Measurements from ENCODE around the gene SPATA31C1.
"Not testable (repeated sequence)": the region's sequence is repeated elsewhere in the genome, so short reads cannot be mapped to it uniquely, and the experiment has no call there.

The SPATA31C1 gene

DNA sequence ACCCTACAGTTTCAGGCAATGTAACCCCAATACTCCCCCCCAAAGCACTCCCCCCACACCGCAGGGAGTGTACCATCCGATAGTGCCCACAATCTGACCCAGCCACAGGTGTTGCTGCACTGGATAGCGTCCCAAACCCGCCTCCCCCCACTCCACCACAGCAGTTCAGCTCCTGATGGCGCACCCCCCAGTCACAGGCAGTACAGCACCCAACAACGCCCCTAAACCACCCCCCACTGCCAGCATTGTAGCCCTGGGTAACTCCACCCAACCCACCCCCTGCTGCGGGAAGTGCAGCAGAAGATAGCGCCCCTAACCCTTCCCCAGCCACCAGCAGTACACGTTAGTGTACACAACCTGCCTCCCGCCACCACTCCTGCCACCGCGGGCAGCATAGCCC, 20.6 kb downstream of the SPATA31C1 start:
- not testable (repeated sequence) for DNase-seq (ENCODE audit: low read depth)

DNA sequence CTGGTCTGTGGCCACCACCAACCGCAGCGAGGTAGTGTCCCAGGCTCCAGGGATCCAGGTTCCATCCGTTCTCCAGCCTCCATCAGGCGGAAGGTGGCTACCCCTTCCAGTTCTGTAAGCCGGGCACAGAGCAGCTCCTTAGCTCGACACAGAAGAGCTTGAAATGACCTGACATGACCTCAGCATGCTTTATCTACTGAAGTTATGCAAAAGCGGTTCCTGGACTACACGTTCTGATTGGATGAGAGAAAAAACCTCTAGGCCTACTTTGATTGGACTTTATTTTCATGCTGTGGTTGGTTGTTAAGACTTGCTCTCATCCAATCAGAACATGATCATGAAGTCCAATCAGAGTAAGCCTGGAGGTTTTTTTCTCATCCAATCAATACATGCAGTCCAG, 21.3 kb downstream of the SPATA31C1 start:
- not testable (repeated sequence) for DNase-seq (ENCODE audit: low read depth)

DNA sequence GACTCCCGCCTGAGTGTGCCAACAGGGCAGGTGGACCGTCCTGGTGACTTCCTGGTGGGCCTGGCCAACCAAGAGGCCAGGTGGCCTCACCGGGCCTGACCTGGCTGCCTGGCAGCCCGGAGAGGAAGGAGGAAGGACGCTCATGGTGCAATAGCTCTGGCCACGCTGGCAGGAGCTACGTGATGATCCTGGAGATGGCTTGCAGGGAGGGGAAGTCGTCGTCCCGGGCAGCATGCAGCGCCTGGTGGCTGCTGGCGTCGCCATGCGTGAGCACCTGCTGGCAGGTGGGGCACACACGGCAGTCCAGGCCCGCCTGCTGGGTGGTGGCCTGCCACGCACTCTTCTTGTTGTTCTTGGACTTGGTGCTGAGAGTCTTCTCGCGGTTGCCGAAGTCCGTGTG, 26.3 kb downstream of the SPATA31C1 start:
- no peak for DNase-seq (ENCODE audit: low read depth)

DNA sequence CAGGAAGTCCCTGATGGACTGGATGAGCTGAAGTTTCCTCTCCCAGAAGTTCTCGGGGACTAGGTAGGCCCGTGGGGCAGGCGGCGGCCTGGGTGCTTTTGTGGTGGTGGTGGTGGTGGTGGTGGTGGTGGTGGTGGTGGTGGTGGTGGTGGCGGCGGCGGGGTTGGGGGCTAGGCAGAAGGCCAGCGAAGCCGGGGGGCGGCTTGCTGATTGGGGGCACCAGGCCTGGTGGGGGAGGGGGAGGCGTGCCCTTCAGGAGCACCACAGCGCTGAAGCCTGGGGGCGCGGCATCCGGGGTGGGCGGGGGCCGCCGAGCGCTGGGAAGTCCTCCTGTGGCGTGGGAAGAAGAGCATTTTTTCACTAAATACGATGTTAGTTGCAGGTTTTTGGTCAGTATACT, 26.9 kb downstream of the SPATA31C1 start:
- DNase-seq (ENCODE audit: low read depth): no peak

DNA sequence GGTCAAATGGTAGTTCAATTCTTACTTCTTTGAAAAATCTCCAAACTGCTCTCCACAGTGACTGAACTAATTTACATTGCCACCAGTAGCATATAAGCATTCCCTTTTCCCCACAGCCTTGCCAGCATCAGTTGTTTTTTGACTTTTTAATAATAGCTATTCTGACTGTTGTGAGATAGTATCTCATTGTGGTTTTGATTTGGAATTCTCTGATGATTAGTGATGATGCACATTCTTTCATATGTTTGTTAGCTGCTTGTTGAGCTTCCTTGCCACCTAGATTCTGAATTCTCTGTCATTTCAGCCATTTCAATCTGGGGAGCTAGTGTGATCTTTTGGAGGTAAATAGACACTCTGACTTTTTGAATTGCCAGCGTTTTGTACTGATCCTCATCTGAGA, 32.5 kb downstream of the SPATA31C1 start:
- DNase-seq (ENCODE audit: low read depth): no peak

DNA sequence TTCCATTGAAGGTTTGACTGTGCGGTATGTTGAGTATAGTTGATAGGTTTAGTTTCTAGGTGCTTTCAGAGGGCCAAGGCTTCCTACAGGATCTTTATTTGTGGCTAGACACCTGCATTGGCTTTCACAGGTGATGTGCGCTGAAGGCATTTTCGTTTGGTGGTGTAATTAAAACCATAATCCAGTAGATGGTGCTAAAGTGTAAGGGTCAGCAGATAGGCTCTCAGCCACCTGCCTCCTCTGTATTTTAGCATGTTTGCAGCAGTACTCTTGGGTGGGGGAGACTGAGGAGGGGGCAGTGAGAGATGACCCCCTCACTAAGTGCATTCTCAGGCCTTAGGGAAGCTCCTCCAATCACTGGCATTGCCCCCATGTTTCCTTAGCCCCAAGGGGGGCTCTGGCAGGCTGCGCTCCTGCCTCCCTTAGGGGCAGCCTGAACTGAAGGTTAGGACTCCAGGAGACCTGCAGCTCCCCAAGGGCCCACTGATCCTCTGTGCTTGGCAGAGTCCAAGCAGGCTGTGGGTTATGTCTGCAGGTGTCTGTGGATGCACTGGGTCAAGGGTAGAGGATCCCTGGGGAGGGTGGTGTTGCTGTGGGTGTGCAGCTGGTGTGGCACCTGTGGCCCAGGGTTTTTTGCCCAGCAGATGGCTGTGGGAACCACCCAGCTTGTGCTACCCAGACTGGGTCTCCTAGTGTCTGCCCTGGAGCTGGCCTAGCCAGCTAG, 33.2 kb downstream of the SPATA31C1 start:
- DNase-seq (ENCODE audit: low read depth): no peak

DNA sequence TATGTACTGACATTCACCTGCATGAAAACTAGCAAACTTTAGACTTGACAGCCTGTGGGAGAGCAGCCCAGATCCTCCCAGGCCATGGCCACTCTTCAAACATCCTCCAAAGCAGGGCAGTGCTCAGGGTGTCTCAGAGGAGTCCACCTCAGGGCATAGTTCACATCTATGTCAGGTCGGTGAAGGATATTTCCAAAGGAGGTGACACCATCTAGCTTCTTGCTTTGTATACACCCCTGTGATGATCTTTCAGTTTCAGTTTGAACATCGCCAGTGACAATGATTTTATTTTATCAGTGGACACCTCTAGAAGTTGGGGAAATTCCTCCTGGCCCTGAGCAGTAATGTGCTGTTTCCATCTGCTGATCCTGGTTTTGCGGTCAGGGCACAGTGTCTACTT, 36.5 kb downstream of the SPATA31C1 start:
- DNase-seq (ENCODE audit: low read depth): no peak

DNA sequence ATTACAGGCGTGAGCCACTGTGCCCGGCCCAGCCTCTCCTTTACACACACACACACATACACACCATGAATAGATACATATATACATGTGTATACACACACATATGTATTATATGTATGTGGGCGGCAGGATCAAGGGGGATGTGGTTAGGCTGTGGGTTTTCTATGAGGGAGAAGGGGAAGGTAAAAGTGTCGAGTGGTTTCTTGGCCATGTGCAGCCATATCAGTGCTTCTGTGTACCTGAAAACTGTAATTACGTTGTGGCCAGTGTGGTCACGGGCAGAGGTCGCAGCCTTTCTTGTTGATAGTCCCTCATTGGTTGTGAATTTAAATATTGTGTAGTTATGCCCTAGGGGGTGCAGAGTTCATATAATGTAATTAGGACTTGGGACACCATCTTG, 40.1 kb downstream of the SPATA31C1 start:
- no peak for DNase-seq (ENCODE audit: low read depth)

DNA sequence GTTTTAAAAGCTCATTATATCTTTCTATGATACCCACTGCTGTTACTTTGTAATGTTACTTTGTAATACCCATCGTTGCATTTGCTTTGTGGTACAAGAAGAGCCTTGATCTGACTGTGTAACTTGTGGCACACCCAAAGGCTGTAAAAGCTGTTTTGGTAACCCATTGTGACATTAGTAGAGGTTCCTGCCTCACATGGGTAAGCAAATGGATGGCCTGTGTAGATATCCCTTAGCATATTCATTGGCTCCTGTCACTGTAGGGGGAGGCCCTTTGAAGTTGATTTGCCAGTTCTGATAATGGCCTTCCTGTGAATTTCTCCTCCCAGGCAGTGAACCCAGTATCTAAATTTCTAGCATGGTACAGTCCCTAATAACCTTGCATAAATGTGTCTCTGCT, 40.8 kb downstream of the SPATA31C1 start:
- DNase-seq (ENCODE audit: low read depth): no peak

DNA sequence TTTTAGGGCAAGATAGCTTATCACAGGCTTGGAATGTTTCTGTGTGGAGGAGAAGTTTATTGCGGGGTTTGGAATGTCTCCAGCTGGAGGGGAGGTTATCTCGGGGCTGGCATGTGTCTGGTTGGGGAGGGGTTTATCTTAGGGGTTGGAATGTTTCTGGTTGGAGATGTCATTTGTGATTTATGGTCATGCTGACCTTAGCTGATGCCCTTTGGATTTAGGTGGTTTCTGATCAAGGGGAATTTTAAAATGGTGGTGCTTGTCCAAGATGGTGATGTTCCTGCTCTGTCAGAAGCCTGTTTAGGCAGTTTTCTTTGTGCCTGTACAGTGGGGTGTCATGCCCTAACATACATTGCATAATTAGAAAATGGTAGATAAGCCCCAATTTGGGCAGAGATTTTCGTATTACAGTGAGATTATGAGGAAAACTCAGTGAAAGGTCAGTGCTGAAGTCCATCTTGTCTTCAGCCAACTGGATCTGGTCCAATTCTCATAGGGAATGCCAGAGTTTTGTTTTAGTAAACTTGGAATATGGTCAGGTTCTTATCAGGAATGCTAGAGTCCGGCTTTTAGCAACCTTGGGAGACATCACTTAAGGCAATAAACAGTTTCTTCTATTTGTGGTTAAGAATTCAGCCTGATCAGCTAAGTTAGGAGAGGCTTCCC, 42.3 kb downstream of the SPATA31C1 start:
- DNase-seq (ENCODE audit: low read depth): no peak

DNA sequence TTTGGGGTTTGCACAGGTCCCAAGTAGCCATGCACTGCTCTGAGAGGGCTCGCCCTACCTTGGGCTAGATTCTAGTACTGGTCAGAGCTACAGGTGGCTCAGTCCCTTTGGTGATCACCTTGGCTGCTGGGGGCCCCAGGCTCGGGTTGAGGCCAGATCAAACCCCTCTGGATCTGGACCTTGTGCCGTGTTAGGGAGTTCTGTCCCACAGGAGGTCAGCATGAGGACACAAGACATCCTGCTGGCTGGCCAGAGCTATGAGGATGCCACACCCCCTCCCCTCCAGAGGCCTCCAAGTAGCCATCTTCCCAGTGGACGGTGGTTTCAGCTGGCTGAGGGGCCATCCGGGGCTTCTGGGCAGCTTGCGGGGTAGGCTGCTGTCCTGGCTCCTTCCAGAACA, 46.0 kb downstream of the SPATA31C1 start:
- DNase-seq (ENCODE audit: low read depth): no peak

DNA sequence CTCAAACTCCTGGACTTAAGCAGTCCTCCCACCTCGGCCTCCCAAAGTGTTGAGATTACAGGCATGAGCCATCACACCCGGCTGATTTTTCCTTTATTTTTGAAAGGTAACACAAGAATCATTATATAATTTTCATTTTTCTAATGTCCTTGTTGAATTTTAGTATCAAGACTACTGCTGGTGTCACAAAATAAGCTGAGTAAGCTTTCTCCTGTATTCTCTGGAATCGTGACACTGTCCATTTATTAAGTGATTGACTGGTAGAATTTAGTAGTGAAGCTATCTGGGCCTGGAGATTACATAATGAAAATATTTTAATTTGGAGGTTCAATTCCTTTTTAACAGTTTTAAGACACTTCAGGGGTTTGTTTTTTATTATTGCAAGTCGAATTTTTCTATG, 47.1 kb downstream of the SPATA31C1 start:
- no peak for DNase-seq (ENCODE audit: low read depth)

DNA sequence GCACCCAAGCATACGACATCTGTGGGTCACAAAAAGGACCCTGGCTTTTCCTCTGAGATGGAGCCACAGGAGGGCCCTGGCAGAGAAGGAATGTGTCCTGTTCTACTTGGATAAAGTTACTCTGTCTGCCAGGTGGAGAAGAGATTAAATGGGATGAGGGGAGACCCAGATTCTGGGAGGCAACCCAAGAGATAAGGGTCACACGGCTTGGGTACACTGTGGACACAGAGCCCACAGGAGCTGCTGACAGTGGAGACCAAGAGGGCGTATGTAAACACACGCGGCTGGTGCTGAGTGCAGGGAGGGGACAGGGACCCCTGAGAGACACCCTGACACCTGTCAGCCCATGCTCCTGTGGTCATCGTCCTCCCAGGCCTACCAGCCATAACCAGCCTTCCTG, 50.4 kb downstream of the SPATA31C1 start:
- no peak for DNase-seq (ENCODE audit: low read depth)

DNA sequence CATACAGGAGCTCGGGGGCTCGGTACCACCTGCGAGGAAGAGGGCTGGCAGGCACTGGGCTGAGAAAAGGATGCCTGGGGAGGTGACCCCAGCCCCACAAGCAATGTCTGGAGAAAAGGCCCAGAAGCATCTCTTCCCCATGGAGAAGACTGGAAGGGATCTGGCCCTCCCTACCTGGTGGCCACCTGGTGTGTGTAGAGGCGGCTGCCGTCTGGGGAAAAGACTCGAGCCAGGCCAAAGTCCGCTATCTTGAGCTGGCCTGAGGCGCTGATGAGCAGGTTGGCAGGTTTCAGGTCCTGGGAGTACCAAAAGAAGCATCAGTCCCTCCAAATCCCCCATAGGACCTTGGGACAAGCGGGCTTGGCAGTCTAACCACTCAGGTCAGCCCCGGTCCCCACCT, 52.8 kb downstream of the SPATA31C1 start:
- no peak for DNase-seq (ENCODE audit: low read depth)

DNA sequence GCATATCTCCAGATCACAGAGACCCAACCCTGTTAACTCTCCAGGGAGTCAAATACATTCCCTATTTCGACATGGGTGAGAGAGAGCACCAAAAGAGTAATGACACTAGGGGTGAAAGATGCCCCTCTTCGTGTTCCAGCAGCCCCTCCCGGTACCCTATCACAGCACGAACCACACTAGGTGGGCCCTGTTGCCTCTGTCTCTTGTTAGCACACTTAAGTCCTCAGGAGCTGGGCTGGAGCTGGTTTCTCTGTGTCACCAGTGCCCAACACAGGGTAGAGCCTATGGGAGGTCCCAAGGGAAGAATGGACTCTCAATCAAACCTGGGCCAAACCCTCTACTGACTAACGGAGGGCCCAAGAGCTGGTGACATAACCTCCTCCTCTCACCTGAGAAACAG, 55.4 kb downstream of the SPATA31C1 start:
- no peak for DNase-seq (ENCODE audit: low read depth)
